Measurements from ENCODE around the gene C2orf80. TPM values are rescaled to one million over a fixed set of nuclear protein-coding genes. Genes with fewer than 3 reads are reported as not detected.
A peak's percentile ranks its signal among the peaks of the same experiment; 100 is the strongest.

The C2orf80 gene
- total RNA-seq, 2 donors from 2014 or later, result 0.55 TPM; not detected in 1

DNA sequence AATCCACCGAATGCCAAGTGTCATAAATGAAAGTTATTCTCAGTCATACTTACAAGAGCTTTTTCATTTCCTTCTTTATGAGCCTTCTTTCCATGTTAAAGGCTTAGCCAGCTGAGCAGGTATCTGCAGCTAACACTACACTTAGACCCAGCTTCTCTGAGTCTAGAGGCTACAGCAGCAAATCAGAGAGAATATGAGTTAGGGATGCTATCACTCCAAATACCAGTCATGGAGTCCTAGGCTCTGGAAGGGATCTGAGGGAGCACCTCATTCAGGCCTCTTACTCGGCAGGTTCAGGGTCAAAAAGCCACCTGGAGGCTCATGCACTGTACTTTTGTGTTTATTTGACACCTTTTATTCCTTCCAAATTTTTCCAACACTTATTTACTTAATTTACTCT is 2.9 kb downstream of the C2orf80 start:
- Histone ChIP-seq H3K9me3 (ENCODE audit: control insufficient read depth, low read length) (no peaks in the 10 kb centered on the region), H3K27ac (ENCODE audit: low read depth, low read length) (no peak overlapping the region), H3K4me3 (ENCODE audit: low read length) (no peak overlapping the region), H3K9ac (ENCODE audit: extremely low read depth, low read length, poor library complexity, severe bottlenecking) (no peak overlapping the region), H3K36me3 (ENCODE audit: control insufficient read depth, insufficient read depth, low read length) (no peaks in the 10 kb centered on the region), H3K4me1 (ENCODE audit: control insufficient read depth, insufficient read depth, low read length) (peaks cover 11% of the 10 kb centered on the region), H3K27me3 (ENCODE audit: control insufficient read depth, insufficient read depth, low read length, poor library complexity, severe bottlenecking) (no peaks in the 10 kb centered on the region)
- Mint-ChIP-seq H3K4me3 (no peak overlapping the region), H3K9me3 (no peaks in the 10 kb centered on the region), H3K27me3 (ENCODE audit: insufficient read depth) (no peaks in the 10 kb centered on the region), H3K27ac (no peak overlapping the region), H3K4me1 (peaks cover 56% of the 10 kb centered on the region), H3K36me3 (ENCODE audit: low read depth) (no peaks in the 10 kb centered on the region)
- TF ChIP-seq, protein P1, sequence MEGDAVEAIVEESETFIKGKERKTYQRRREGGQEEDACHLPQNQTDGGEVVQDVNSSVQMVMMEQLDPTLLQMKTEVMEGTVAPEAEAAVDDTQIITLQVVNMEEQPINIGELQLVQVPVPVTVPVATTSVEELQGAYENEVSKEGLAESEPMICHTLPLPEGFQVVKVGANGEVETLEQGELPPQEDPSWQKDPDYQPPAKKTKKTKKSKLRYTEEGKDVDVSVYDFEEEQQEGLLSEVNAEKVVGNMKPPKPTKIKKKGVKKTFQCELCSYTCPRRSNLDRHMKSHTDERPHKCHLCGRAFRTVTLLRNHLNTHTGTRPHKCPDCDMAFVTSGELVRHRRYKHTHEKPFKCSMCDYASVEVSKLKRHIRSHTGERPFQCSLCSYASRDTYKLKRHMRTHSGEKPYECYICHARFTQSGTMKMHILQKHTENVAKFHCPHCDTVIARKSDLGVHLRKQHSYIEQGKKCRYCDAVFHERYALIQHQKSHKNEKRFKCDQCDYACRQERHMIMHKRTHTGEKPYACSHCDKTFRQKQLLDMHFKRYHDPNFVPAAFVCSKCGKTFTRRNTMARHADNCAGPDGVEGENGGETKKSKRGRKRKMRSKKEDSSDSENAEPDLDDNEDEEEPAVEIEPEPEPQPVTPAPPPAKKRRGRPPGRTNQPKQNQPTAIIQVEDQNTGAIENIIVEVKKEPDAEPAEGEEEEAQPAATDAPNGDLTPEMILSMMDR (conservative IDR thresholded peaks at IDR 0.05), result no peak
- no peak for DNase-seq
- 89 to 94% methylated on average over 2 of the region's 2 CpGs for WGBS, 2 experiments (ENCODE audit: insufficient coverage in 1 of 2, insufficient read length in 1 of 2)

DNA sequence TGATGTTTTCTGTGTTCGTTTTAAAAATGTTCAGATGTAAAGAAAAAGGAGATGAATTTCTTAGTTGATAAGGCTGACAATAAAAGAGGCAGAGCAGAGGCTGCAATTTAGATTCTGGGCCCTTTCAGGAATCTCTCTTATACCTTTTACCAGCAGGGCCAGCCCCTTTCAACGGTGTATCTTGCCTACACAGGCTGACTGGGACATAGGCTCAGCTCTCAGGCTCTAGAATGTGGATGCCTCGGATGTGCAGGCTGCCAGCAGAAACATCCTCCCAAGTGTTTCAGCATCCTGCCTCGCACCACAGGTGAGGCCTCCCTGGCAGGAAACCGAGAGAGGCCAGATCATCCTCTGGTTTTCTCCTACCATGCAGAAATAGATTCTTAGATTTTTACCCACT is 3.4 kb downstream of the C2orf80 start:
- H3K36me3 Mint-ChIP-seq (ENCODE audit: low read depth), result no peaks in the 10 kb centered on the region
- Histone ChIP-seq H3K9me3 (ENCODE audit: control insufficient read depth, low read length) (no peaks in the 10 kb centered on the region), H3K27ac (ENCODE audit: low read depth, low read length) (no peak overlapping the region), H3K9ac (ENCODE audit: extremely low read depth, low read length, poor library complexity, severe bottlenecking) (no peak overlapping the region), H3K4me3 (ENCODE audit: low read length) (no peak overlapping the region), H3K4me1 (ENCODE audit: control insufficient read depth, insufficient read depth, low read length) (peaks cover 11% of the 10 kb centered on the region), H3K36me3 (ENCODE audit: control insufficient read depth, insufficient read depth, low read length) (no peaks in the 10 kb centered on the region), H3K27me3 (ENCODE audit: control insufficient read depth, insufficient read depth, low read length, poor library complexity, severe bottlenecking) (no peaks in the 10 kb centered on the region)
- no peak overlapping the region for H3K4me3 Mint-ChIP-seq
- whole genome bisulfite sequencing, 2 experiments (ENCODE audit: insufficient coverage in 1 of 2, insufficient read length in 1 of 2), result 66 to 79% methylated on average over 4 to 5 of the region's 5 CpGs
- TF ChIP-seq, protein P1 (conservative IDR thresholded peaks at IDR 0.05), result no peak
- peaks cover 56% of the 10 kb centered on the region for H3K4me1 Mint-ChIP-seq
- no peak for DNase-seq
- H3K27me3 Mint-ChIP-seq (ENCODE audit: insufficient read depth), result no peaks in the 10 kb centered on the region
- H3K27ac Mint-ChIP-seq, result no peak overlapping the region
- no peaks in the 10 kb centered on the region for H3K9me3 Mint-ChIP-seq

DNA sequence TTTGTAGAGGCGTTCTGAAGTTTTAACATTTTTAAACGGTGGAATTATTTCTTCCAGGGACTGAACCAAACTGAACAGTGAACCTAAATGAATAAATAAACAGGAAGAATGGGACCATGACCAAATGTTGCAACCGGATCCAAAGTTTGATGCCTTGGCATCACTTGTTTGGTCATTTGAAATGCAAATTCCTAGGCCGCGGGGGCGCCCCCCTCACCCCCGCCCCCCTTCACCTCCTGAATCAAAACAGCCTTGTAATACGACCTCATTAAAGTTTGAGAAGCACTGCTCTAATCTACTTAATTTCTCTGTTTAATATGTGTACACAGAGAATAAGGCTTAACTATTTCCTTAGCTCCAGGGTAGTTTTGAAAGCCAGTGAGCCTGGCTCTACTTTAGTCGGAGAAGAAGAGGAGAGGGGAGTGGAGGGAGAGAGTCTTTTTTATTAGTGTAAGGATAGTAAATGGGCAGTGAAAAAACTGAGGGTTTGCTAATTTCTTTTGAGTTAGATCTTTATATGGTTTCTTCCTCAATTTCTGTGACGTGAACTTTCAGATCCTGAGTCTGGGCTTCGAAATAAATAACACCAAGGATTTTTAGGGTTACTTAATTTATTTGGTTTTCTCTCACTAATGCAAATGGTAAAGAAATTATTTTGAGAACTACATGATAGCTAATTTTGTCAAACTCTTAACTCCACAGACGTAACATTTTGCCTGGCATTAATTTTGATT is 5.7 kb downstream of the C2orf80 start:
- H3K4me3 Mint-ChIP-seq, result peak overlapping the region; percentile 43
- TF ChIP-seq, protein P1 (conservative IDR thresholded peaks at IDR 0.05), result no peak
- H3K36me3 Mint-ChIP-seq (ENCODE audit: low read depth), result no peaks in the 10 kb centered on the region
- Histone ChIP-seq H3K27ac (ENCODE audit: low read depth, low read length) (no peak overlapping the region), H3K27me3 (ENCODE audit: control insufficient read depth, insufficient read depth, low read length, poor library complexity, severe bottlenecking) (no peaks in the 10 kb centered on the region), H3K9ac (ENCODE audit: extremely low read depth, low read length, poor library complexity, severe bottlenecking) (no peak overlapping the region), H3K36me3 (ENCODE audit: control insufficient read depth, insufficient read depth, low read length) (no peaks in the 10 kb centered on the region), H3K4me3 (ENCODE audit: low read length) (no peak overlapping the region), H3K4me1 (ENCODE audit: control insufficient read depth, insufficient read depth, low read length) (peaks cover 11% of the 10 kb centered on the region), H3K9me3 (ENCODE audit: control insufficient read depth, low read length) (no peaks in the 10 kb centered on the region)
- 27 to 35% methylated on average over 5 to 12 of the region's 12 CpGs for WGBS, 2 experiments (ENCODE audit: insufficient coverage in 1 of 2, insufficient read length in 1 of 2)
- DNase-seq, result peak; percentile 75
- H3K4me1 Mint-ChIP-seq, result peaks cover 56% of the 10 kb centered on the region
- H3K27ac Mint-ChIP-seq, result peak overlapping the region; percentile 46
- H3K27me3 Mint-ChIP-seq (ENCODE audit: insufficient read depth), result no peaks in the 10 kb centered on the region
- no peaks in the 10 kb centered on the region for H3K9me3 Mint-ChIP-seq
